DOHH2 (cell line): ENCODE data around the gene LEKR1.

Source experiments
- H3F3A ChIP-seq: fragments of 200-600 bp; sonication (generic), shearing (Covaris generic); 2 replicates; pipeline ENCODE4 v1.6.0; 2016; ENCODE audit warnings: antibody characterized with exemption, mild to moderate bottlenecking; ENCODE audit not compliant: control insufficient read depth, insufficient read depth
- H3K27ac ChIP-seq: fragments of 200-600 bp; sonication (generic); 2 replicates; pipeline ENCODE4 v1.5.1; 2014; ENCODE audit warnings: low read depth, mild to moderate bottlenecking, low read length, moderate library complexity
- H3K27me3 ChIP-seq: fragments of 200-600 bp; sonication (generic); 2 replicates; pipeline ENCODE4 v1.6.1; 2014; ENCODE audit warnings: mild to moderate bottlenecking, low read length, mixed read lengths; ENCODE audit not compliant: control insufficient read depth
- H3K36me3 ChIP-seq: fragments of 200-600 bp; sonication (generic); 2 replicates; pipeline ENCODE4 v1.6.1; 2014; ENCODE audit warnings: mild to moderate bottlenecking, low read length, moderate library complexity, mixed read lengths; ENCODE audit not compliant: control insufficient read depth
- H3K4me1 ChIP-seq: fragments of 200-600 bp; sonication (generic); 2 replicates; pipeline ENCODE4 v1.6.1; 2014; ENCODE audit warnings: mild to moderate bottlenecking, low read length, mixed read lengths; ENCODE audit not compliant: control insufficient read depth
- H3K4me2 ChIP-seq: fragments of 200-600 bp; sonication (generic); 2 replicates; pipeline ENCODE4 v1.6.0; 2014; ENCODE audit warnings: mild to moderate bottlenecking, low read length, moderate library complexity
- H3K4me3 ChIP-seq: fragments of 200-600 bp; sonication (generic); 2 replicates; pipeline ENCODE4 v1.5.1; 2014; ENCODE audit warnings: mild to moderate bottlenecking, low read length, mixed read lengths
- H3K79me2 ChIP-seq: fragments of 200-600 bp; sonication (generic); 2 replicates; pipeline ENCODE4 v1.6.1; 2014; ENCODE audit warnings: mild to moderate bottlenecking, low read length, mixed read lengths; ENCODE audit not compliant: control insufficient read depth
- H3K9me2 ChIP-seq: fragments of 200-600 bp; sonication (generic); replicated peaks from 2 replicates; pipeline ENCODE4 v1.6.1; 2014; ENCODE audit warnings: mild to moderate bottlenecking, low read length, mixed read lengths; ENCODE audit not compliant: control insufficient read depth
- H3K9me3 ChIP-seq: fragments of 200-600 bp; sonication (generic); 2 replicates; pipeline ENCODE4 v1.6.1; 2014; ENCODE audit warnings: antibody characterized with exemption, low read length, mixed read lengths; ENCODE audit not compliant: control insufficient read depth, insufficient read depth
- H4K20me1 ChIP-seq: fragments of 200-600 bp; sonication (generic); 2 replicates; pipeline ENCODE4 v1.6.0; 2014; ENCODE audit warnings: low read depth, mild to moderate bottlenecking, antibody characterized with exemption, low read length, moderate library complexity; ENCODE audit not compliant: control insufficient read depth, insufficient read depth
- EZH2phosphoT487 ChIP-seq: fragments of 200-600 bp; sonication (generic); IDR thresholded peaks from 2 replicates; pipeline ENCODE4 v1.6.1; 2017; ENCODE audit warnings: borderline replicate concordance, mild to moderate bottlenecking, antibody characterized with exemption, low read length, moderate library complexity, mixed read lengths
- TF ChIP-seq, protein P1 (sequence below): fragments of 200-600 bp; sonication (generic); IDR thresholded peaks from one replicate; pipeline ENCODE4 v1.5.1; 2014; ENCODE audit warnings: antibody characterized with exemption, mild to moderate bottlenecking, low read depth, low read length; ENCODE audit not compliant: poor library complexity, severe bottlenecking

The LEKR1 gene

GRCh38 chr3:156923349-156923748, 97.2 kb downstream of the LEKR1 start:
- H3K79me2 ChIP-seq: no peaks in the 10 kb centered on the region
- H3K9me2 ChIP-seq: no peaks in the 10 kb centered on the region
- TF ChIP-seq, protein P1, sequence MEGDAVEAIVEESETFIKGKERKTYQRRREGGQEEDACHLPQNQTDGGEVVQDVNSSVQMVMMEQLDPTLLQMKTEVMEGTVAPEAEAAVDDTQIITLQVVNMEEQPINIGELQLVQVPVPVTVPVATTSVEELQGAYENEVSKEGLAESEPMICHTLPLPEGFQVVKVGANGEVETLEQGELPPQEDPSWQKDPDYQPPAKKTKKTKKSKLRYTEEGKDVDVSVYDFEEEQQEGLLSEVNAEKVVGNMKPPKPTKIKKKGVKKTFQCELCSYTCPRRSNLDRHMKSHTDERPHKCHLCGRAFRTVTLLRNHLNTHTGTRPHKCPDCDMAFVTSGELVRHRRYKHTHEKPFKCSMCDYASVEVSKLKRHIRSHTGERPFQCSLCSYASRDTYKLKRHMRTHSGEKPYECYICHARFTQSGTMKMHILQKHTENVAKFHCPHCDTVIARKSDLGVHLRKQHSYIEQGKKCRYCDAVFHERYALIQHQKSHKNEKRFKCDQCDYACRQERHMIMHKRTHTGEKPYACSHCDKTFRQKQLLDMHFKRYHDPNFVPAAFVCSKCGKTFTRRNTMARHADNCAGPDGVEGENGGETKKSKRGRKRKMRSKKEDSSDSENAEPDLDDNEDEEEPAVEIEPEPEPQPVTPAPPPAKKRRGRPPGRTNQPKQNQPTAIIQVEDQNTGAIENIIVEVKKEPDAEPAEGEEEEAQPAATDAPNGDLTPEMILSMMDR: no peak
- TF ChIP-seq EZH2phosphoT487: no peak
- no peaks in the 10 kb centered on the region for H3K9me3 ChIP-seq
- H3K4me1 ChIP-seq: no peaks in the 10 kb centered on the region
- H3K4me2 ChIP-seq: no peak overlapping the region
- no peaks in the 10 kb centered on the region for H3K27me3 ChIP-seq
- H4K20me1 ChIP-seq: no peaks in the 10 kb centered on the region
- no peak overlapping the region for H3K4me3 ChIP-seq
- H3K27ac ChIP-seq: no peak overlapping the region
- H3F3A ChIP-seq: no peaks in the 10 kb centered on the region
- H3K36me3 ChIP-seq: no peaks in the 10 kb centered on the region

DNA sequence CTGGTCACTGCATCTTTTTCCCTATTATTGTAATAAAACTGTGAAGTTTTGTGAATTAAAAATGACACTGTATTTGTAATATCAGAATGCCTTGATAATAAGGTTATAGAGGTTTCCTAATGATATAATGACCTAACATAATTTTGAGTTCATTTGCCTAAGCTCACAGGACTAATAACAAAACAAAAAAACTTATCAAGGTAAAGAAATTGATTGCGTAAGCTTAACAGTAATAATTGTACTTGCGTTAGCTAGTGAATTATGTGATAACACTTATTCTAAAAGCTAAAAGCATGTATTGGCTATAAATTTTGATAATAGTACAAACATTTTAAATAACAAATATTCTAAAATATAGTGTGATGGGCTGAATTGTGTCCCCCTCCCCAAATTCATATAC, 112.6 kb downstream of the LEKR1 start:
- TF ChIP-seq EZH2phosphoT487: no peak
- TF ChIP-seq, protein P1: no peak
- no peaks in the 10 kb centered on the region for H3K27me3 ChIP-seq
- H3K27ac ChIP-seq: no peak overlapping the region
- peaks cover 5% of the 10 kb centered on the region; the same call in 1 of the 2 replicates for H3K4me1 ChIP-seq
- no peaks in the 10 kb centered on the region for H3K79me2 ChIP-seq
- H4K20me1 ChIP-seq: no peaks in the 10 kb centered on the region
- H3K4me2 ChIP-seq: no peak overlapping the region
- no peaks in the 10 kb centered on the region for H3K9me2 ChIP-seq
- H3F3A ChIP-seq: no peaks in the 10 kb centered on the region; the same call in 1 of the 2 replicates
- H3K9me3 ChIP-seq: no peaks in the 10 kb centered on the region
- no peak overlapping the region for H3K4me3 ChIP-seq
- no peaks in the 10 kb centered on the region for H3K36me3 ChIP-seq

DNA sequence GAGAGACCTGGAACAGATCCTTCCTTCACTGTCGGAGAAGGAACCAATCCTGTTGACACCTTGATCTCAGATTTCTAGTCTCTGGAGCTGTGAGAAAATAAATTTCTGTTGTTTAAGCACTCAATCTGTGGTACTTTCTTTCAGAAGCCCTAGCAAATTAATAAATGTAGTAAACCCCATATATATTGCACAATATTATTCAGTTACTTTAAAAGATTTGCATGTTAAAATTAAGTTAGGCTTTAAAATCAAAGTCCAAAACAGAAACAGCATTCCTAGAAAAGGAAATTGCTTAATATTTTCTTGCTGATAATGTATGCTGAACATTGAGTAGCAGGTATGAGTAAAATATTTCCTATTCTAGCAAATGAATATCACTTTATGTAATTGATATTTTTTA, 113.2 kb downstream of the LEKR1 start:
- Histone ChIP-seq H3K36me3 (no peaks in the 10 kb centered on the region), H3F3A (no peaks in the 10 kb centered on the region; the same call in 1 of the 2 replicates), H3K9me2 (no peaks in the 10 kb centered on the region), H3K4me1 (peaks cover 5% of the 10 kb centered on the region; the same call in 1 of the 2 replicates), H4K20me1 (no peaks in the 10 kb centered on the region), H3K4me2 (no peak overlapping the region), H3K79me2 (no peaks in the 10 kb centered on the region), H3K4me3 (no peak overlapping the region), H3K27me3 (no peaks in the 10 kb centered on the region), H3K9me3 (no peaks in the 10 kb centered on the region), H3K27ac (no peak overlapping the region)
- TF ChIP-seq, protein P1: no peak
- no peak for TF ChIP-seq EZH2phosphoT487

DNA sequence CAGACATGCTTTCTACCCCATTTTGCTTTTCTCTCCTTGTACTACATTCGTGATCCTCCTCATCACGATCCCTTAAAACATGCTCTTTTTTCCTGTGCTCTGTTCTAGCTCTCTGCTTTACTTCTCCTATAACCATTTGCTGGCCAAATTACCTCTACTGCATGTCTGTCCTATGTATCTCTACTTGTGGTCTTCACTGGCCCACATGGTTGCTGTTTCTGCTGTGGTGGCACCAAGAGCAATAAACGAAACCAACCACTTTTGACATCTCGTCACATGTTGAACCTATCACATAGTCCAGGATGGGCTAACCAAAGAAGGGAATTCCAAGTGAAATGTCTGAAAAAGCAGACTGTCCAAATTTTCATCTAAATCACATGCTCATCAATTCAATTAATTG, 115.2 kb downstream of the LEKR1 start:
- Histone ChIP-seq H3K4me2 (no peak overlapping the region), H4K20me1 (no peaks in the 10 kb centered on the region)

More for the DNA sequence above, 115.2 kb downstream of the LEKR1 start:
- Histone ChIP-seq H3K27me3 (no peaks in the 10 kb centered on the region), H3K9me2 (no peaks in the 10 kb centered on the region), H3K9me3 (no peaks in the 10 kb centered on the region), H3K4me1 (peaks cover 5% of the 10 kb centered on the region; the same call in 1 of the 2 replicates), H3K27ac (no peak overlapping the region), H3F3A (no peaks in the 10 kb centered on the region; the same call in 1 of the 2 replicates), H3K79me2 (no peaks in the 10 kb centered on the region), H3K4me3 (no peak overlapping the region), H3K36me3 (no peaks in the 10 kb centered on the region)
- TF ChIP-seq, protein P1: no peak
- TF ChIP-seq EZH2phosphoT487: no peak
